GM10847 (cell line): ENCODE measurements around the gene SMARCD1.

Source experiments
- POLR2A ChIP-seq: IDR thresholded peaks from 2 replicates; pipeline ENCODE4 v1.6.1; 2011; ENCODE audit not compliant: insufficient read length; ENCODE audit errors: extremely low read depth

SMARCD1 gene

DNA sequence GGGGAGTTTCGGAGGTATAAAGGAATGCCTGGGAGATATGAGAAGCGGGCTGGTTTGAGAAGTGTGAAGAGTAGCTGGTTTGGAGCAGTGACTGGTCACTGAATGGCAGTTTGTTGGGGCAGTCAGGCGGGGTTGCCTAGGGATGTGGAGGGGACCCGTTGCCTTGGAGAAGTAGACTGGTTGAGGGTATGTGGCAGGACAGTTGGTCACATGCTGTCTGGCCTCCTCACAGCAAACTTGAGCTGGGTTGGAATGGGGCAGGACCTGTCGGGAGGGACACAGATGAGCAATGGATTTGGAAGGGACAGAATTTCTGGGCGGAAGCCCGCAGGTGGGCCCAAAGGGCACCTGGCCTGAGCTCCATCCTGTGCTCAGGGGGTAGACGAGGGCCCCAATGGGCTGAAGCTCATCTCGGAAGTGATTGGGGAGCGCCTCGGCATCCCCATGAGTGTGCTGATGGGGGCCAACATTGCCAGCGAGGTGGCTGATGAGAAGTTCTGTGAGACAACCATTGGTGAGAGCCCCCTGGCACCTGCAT, 20.8 kb downstream of the SMARCD1 start:
- TF ChIP-seq POLR2A: no peak

DNA sequence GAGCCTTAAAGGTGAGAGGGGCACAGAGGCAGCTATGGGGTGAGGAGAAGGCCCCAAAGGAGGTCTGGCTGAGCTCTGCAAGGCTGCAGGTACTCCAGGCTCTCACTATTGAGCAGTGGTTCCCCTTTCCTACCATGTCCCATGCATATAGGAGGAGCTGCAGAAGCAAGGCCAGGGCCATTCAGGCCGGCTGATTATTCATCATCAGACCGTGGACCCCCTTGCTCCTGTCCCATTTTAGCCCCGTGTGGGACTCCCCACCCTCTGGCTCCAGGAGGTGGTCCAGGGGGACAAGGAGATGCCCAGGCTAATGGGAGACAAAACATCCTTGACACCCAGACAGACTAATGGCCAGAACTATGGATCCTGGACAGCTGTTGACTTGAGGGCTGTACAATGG, 21.8 kb downstream of the SMARCD1 start:
- TF ChIP-seq POLR2A: no peak

DNA sequence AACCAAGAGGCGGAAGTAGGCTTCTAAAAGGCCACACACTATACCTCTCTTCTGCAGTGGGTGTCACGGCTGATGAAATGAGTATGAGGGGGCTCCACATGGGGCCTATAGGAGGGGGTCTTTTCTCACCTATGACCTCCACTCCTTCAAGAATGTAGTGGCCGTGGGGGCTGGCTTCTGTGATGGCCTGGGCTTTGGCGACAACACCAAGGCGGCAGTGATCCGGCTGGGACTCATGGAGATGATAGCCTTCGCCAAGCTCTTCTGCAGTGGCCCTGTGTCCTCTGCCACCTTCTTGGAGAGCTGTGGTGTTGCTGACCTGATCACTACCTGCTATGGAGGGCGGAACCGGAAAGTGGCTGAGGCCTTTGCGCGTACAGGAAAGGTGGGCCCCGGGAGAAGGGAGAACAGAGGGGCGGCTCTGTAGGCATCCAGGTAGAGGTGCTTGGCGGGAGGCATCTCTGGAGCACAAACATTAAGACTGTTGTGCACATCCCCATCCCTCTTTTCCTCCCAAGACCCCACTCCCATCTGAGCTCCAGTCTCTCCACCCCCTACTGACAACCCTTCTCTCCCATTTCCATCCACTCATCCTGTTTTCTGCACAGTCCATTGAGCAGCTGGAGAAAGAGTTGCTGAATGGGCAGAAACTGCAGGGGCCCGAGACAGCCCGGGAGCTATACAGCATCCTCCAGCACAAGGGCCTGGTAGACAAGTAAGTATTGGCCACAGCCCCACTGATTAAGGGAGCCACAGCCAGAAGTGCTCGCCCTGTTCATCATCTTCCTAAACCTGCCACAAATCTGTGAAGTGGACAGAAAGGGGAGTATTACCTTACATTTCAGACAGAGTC, 22.5 kb downstream of the SMARCD1 start:
- TF ChIP-seq POLR2A: no peak

DNA sequence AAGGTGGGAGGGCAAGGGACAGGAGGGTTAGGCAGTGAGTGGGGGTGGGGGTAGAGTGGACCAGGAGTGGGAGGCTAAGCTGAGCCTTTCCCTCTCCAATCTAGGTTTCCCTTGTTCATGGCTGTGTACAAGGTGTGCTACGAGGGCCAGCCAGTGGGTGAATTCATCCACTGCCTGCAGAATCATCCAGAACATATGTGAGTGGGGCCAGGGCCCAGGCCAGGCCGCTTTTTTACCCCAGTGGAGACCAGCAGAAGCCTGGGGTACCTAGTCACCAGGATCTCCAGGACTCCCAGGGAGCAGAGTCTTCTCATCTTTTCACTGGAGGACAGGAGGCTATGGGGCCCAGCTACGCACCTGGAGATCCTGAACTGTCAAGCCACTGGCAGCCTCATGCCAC, 24.2 kb downstream of the SMARCD1 start:
- TF ChIP-seq POLR2A: no peak

DNA sequence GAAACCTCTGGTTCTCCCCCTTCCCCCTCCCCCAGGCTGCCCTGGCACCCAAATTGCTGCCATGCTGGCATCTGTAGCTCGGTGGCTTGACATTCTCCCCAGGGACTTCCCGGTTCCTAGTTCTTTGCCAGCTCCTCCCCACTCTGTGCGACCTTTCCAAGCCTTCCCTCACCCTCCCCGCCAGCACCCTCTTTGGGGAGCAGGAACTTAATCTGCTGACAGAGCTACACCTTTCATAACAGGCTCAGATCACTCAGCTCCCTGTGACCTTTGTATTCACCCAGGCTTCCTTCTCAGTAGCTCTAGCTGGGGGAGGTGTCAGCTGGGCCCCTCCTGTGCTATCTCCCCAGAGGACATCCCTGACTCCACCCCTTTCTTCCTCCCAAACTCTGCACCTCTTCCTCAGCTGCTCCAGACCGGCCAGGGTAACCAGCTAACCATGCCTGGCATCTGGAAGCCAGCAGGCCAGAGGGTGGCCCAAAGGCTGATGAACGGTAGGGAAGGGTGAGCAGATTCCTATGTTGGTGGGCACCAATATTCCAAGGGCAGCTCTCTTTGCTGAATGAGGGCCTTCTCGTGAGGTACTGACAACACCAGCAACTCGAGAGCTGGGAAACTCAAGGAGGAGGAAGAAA, 25.1 kb downstream of the SMARCD1 start:
- TF ChIP-seq POLR2A: peak; percentile 20

DNA sequence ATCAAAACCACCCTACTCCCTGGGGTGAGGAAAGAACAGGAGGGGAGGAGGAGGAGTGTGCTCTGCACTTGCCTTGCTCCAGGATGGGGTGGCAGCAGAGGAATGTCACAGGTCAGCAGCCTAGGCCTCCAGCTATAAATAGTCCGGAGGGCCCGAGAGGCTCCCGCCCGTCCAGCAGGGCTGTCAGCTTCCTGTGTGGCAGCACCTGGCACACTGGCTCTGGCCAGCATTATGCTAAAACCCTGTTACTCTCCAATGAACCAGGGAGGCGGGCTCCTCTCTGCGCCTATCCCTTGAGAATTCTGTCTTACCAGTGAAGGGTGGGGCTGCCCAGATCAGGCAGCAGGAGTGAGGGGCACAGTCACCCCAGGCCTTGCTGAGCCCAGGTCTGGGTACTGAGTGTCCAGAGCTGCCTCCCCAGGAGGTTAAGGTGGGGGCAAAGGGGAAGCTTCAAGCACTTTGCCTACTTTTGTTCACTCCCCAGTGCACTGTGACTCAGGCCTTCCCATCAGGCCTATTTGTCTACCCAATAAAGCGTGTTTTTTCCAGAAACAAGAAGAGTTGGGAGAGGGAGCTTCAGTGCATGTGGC, 25.7 kb downstream of the SMARCD1 start:
- TF ChIP-seq POLR2A: peak; percentile 10

DNA sequence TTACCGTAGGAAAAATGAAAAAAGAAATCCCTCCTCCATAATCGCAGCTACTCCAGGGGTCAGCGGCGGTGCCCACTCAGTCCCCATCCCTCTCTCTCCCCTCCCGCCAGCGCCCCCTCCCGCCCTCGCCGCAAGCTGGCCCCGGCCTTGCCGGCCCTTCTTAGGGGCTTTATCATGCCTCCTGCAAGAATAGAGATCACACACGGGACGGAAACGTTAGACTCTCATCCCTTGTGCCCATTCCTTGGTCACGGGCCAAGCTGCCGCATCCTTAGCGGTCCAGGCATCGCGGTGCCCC, 26.2 kb downstream of the SMARCD1 start:
- TF ChIP-seq POLR2A: no peak

DNA sequence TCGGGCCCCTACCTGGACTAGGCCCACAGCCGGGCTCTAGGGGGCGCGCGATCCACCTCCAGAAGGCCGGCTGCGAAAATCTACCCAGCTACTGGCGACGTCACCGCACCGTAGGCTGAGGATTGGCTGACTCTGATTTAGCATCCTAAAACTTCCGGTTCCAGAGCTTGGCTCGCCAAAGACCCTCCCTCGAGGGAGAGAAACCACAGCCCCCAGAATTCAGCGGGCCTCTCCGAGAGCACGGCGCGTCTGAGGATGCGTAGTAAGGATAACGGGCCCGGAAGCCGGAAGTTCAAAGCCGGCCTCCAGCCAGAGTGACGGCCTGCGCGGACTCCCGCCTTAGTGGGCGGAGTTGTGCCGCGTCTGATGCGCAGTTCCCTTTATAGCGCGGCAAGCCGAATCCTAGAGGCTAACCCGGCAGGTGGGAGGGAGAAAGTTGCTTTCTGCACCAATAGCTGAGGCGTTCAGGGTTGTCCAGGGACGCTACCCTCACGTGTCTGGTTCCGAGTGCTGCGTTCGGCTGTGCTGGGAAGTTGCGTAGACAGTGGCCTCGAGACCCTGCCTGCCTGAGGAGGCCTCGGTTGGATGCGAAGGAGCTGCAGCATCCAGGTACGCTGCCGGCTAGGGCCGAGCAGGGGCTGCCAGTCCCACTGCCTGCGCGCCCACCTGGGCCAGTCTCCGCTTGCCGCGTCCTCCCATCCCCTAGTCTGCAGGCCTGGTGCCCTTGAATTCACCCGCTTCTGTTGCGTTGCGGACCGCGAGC, 26.7 kb downstream of the SMARCD1 start, which contains the start of gene COX14:
Gene COX14 (plus strand): TSS at position 544 of the 763 bp plus-strand sequence. CDS start 7,808 bp downstream, outside the sequence.
- TF ChIP-seq POLR2A: peak; percentile 92

DNA sequence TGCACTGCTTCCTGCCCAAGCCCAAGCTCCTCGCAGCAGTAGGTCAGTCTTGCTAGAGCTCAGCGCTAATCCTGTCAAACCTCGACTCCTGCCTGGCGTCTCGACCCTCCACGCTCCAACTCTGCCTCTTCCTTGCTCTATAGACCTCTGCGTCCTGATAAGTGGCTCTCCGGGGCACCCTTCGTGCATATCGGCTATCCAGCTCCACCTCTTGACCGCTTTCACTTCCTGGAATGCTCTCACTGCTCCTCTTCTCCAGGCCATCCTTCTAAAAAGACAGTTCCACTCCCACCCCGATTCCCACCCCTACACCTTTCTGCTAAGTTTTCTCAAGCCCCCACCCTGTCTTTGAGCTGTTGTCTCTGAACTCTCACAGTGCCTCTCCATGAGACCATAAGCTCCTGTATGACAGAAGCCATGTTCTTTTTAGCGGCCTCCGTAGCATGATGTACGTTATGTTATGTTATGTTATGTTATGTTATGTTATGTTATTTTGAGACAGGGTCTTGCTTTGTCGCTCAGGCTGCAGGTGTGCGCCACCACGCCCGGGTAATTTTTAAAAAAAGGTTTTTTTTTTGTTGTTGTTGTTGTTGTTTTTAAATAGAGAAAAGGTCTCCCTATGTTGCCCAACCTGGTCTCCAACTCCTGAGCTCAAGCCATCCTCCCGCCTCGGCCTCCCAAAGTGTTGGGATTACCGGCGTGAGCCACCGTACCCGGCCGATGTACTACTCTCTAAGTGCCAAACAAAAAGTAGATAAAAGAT, 27.5 kb downstream of the SMARCD1 start:
- TF ChIP-seq POLR2A: no peak

DNA sequence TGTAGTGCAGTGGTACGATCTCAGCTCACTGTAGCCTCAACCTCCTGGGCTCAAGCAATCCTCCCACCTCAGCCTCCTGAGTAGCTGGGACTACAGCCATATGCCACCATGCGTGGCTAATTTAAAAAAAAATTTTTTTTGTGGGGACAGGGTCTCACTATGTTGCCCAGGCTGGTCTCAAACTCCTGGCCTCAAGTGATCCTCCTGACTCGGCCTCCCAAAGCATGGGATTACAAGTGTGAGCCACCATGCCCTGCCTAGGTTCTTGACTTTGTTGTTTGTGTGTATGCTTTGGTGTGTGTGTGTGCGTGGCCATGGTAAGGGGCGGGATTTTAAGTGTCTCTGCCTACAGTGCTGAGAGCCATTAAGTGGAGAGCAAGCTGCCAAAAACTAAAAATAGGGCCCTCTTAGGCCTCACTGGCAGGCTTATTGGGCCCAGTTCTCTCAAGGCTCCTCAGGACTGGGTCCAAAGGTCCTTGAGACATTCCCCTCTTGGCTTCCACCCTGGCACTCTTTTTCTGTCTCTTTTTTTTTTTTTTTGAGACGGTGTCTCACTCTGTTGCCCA, 32.0 kb downstream of the SMARCD1 start:
- no peak for TF ChIP-seq POLR2A

DNA sequence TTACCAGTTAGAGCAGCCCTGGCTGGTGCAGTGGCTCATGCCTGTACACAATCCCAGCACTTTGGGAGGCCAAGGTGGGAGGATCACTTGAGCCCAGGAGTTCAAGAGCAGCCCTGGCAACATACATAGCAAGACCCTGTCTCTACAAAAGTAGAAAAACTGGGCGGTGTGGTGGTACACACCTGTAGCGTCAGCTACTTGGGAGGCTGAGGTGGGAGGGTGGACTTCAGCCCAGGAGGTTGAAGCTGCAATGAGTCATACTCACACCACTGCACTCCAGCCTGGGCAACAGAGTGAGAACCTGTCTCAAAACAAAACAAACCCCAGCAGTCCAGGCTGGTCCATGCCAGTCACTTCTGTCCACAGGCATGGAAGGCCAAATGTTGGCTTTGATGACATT, 34.2 kb downstream of the SMARCD1 start:
- no peak for TF ChIP-seq POLR2A

DNA sequence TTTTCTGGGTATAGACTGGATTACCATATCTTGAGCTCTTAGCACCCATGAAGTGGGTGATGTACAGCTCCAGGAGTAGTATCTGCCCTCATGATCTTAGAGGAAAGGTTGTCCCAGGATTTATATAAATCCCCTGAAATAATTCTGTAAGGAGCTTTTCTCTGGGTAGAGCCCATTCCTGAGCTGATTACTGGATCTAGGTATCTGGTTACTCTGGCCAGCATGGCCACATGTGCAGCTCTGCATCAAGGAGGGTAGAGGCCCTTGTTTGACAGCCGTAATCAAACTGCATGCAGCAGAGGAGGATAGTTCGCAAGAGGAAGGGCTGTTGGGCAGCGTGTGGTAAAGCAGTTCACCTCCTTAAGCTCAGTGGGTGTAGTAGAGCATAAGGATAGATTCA, 35.4 kb downstream of the SMARCD1 start:
- TF ChIP-seq POLR2A: no peak

DNA sequence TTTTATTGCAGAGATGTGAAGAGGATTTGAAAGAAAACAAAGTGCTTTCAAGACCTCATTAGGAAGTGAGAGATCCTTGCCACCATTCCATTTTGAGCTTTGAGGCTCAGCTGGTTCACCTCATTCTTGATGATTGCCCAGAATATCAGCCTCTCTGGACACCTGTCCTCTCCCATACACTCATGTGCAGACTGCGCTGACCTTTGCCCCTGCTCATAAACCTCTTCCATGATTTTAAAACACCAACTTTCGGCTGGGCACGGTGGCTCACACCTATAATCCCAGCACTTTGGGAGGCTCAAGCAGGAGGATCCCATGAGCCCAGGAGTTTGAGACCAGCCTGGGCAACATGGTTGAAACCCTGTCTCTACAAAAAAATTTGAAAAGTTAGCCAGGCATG, 35.8 kb downstream of the SMARCD1 start:
- TF ChIP-seq POLR2A: no peak

DNA sequence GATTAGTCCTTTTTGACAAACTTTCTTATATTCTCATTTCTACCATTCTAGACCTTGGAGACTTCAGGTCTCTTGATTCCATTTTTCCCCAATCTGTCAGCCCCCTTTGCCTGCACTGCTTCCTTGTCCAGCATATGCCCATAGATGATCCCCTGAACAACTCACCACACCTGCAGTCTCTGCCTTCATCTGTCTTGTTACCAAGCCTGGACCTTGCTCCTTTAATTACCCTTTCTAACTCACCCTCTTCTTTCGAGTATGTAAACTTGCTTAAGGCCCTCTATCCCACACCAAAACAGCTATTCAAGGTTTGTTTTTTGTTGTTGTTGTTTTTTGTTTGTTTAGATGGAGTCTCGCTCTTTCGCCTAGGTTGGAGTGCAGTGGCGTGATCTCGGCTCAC, 36.5 kb downstream of the SMARCD1 start:
- no peak for TF ChIP-seq POLR2A
